Keratinocyte (primary cell): ENCODE data around the gene VAMP5. TPM values are rescaled to one million over a fixed set of nuclear protein-coding genes. Genes with fewer than 3 reads are reported as not detected.

ENCODE experiments used
- DNase-seq: peaks from one replicate; pipeline ENCODE4 v3.0.0-alpha.2; 2011; ENCODE audit warnings: low read depth, missing footprints, low spot score
- FAIRE-seq: peaks from 2 replicates; lab custom pipeline; 2011; peaks lifted over from hg19 to GRCh38; lab: Jason Lieb, UNC
- H2AFZ ChIP-seq: 2 replicates; pipeline ENCODE4 v1.6.0; 2012; ENCODE audit warnings: low read length, control low read depth, inconsistent platforms; ENCODE audit not compliant: control insufficient read depth
- H3K27ac ChIP-seq: 2 replicates; pipeline ENCODE4 v1.5.1; 2011; ENCODE audit warnings: low read length; ENCODE audit not compliant: control insufficient read depth, insufficient read depth
- H3K27me3 ChIP-seq: 3 replicates; pipeline ENCODE4 v1.6.0; 2011; ENCODE audit warnings: low read length; ENCODE audit not compliant: control insufficient read depth, insufficient read depth; ENCODE audit errors: extremely low read depth
- H3K36me3 ChIP-seq, 2 experiments: 2 replicates in 1 of 2; 3 replicates in 1 of 2; pipeline ENCODE4 v1.5.1; 2011; ENCODE audit warnings: low read length in 2 of 2, mild to moderate bottlenecking in 1 of 2; ENCODE audit not compliant: control insufficient read depth in 2 of 2, insufficient read depth in 2 of 2; ENCODE audit errors: extremely low read depth in 1 of 2
- H3K4me1 ChIP-seq: 3 replicates; pipeline ENCODE4 v1.5.1; 2011; ENCODE audit warnings: low read length; ENCODE audit not compliant: control insufficient read depth, insufficient read depth; ENCODE audit errors: extremely low read depth
- H3K4me2 ChIP-seq: 3 replicates; pipeline ENCODE4 v1.6.0; 2011; ENCODE audit warnings: low read depth, low read length; ENCODE audit not compliant: control insufficient read depth, insufficient read depth; ENCODE audit errors: extremely low read depth
- H3K4me3 ChIP-seq, 3 experiments: fragments of 200-600 bp in 1 of 3; sonication (generic) in 1 of 3; 2 replicates in 2 of 3; 3 replicates in 1 of 3; pipeline ENCODE4 v1.5.1; 2011 to 2016; ENCODE audit warnings: low read length in 3 of 3, mild to moderate bottlenecking in 3 of 3, control low read depth in 2 of 3, inconsistent platforms in 1 of 3, low read depth in 1 of 3, mixed read lengths in 1 of 3, mixed run types in 1 of 3, moderate library complexity in 1 of 3; ENCODE audit not compliant: control insufficient read depth in 2 of 3, insufficient read depth in 2 of 3; ENCODE audit errors: extremely low read depth in 1 of 3
- H3K79me2 ChIP-seq: 2 replicates; pipeline ENCODE4 v1.6.0; 2012; ENCODE audit warnings: low read length; ENCODE audit not compliant: control insufficient read depth, insufficient read depth
- H3K9ac ChIP-seq: 3 replicates; pipeline ENCODE4 v1.6.0; 2011; ENCODE audit warnings: low read length; ENCODE audit not compliant: control insufficient read depth, insufficient read depth; ENCODE audit errors: extremely low read depth
- H3K9me1 ChIP-seq: 3 replicates; pipeline ENCODE4 v1.6.0; 2011; ENCODE audit warnings: low read length; ENCODE audit not compliant: control insufficient read depth, insufficient read depth; ENCODE audit errors: extremely low read depth
- H3K9me3 ChIP-seq: 2 replicates; pipeline ENCODE4 v1.5.1; 2012; ENCODE audit warnings: low read depth, low read length; ENCODE audit not compliant: control insufficient read depth
- H4K20me1 ChIP-seq: 3 replicates; pipeline ENCODE4 v1.6.0; 2011; ENCODE audit warnings: low read length; ENCODE audit not compliant: control insufficient read depth, insufficient read depth; ENCODE audit errors: extremely low read depth
- EZH2 ChIP-seq: IDR thresholded peaks from one replicate; pipeline ENCODE4 v1.6.1; 2012; ENCODE audit warnings: inconsistent platforms, mild to moderate bottlenecking, low read length, moderate library complexity
- dilution Hi-C: fragments of 300-500 bp; cut with MboI; formaldehyde crosslinking; loops from one replicate; pipeline ENCODE4 v1.7.0; 2020; ENCODE audit warnings: low sequenced_read_pairs; ENCODE audit not compliant: extremely low pct_ligation_motif_present
- polyA plus RNA-seq, 5 experiments: library from polyadenylated mRNA; depleted of rRNA in 3 of 5; stranded (reverse) in 3 of 5; stranded (forward) in 1 of 5; unstranded in 1 of 5; fragments of >200 nt; gene quantifications; 1 replicate in 1 of 5; 2 replicates in 3 of 5; 3 replicates in 1 of 5; pipeline versions ENCODE4 v1.2.1 to v1.2.3, GENCODE V29; 2011 to 2012; ENCODE audit warnings: missing spikeins in 2 of 5, low read depth in 1 of 5, low replicate concordance in 1 of 5
- TF ChIP-seq, protein P1 (sequence below), 3 experiments: IDR thresholded peaks in 1 of 3; conservative IDR thresholded peaks in 1 of 3; optimal IDR thresholded peaks in 1 of 3; 2 replicates in 2 of 3; 3 replicates in 1 of 3; pipeline versions ENCODE3 to v1.5.1; 2011; ENCODE audit warnings: low read length in 3 of 3, mild to moderate bottlenecking in 3 of 3, moderate library complexity in 2 of 3, control low read depth in 1 of 3, inconsistent platforms in 1 of 3; ENCODE audit not compliant: insufficient read depth in 2 of 3; ENCODE audit errors: extremely low read depth in 1 of 3

Gene VAMP5
- polyA plus RNA-seq, 1 donor (not counting 4 experiments of a cell fraction or from before 2014, with no cell fraction given), result 11.0 TPM

DNA sequence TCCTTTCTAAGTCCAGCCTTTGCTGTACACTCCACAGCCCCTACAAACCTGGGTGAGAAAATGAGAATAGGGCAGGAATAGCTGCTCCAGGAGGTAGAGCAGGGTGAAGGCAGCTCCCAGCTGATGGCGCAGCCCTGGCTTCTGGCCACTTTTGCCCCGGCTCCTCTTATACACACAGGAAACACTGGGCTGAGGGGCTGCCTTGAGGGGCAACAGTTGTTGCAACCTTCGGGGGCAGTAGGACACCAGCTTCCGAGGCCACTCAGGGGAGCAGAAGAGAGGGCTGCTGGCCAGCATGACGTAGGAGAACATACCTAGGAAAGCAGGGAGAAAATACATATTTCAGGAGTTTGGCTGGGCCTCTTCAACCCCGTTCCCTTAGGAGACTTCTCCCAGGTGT is 31.0 kb upstream of the VAMP5 start:
- no peaks in the 10 kb centered on the region for H3K9me3 ChIP-seq
- no peak overlapping the region for H3K9ac ChIP-seq
- FAIRE-seq (no peak), DNase-seq (no peak)
- no peak overlapping the region for H3K4me3 ChIP-seq
- no peak overlapping the region for H2AFZ ChIP-seq
- dilution Hi-C loops, result no loop called here
- peaks cover 28 to 43% of the 10 kb centered on the region in 2 experiments for H3K36me3 ChIP-seq
- no peaks in the 10 kb centered on the region for H3K79me2 ChIP-seq
- H3K27ac ChIP-seq, result no peak overlapping the region
- no peaks in the 10 kb centered on the region for H3K4me1 ChIP-seq
- TF ChIP-seq EZH2, result no peak
- TF ChIP-seq, protein P1, sequence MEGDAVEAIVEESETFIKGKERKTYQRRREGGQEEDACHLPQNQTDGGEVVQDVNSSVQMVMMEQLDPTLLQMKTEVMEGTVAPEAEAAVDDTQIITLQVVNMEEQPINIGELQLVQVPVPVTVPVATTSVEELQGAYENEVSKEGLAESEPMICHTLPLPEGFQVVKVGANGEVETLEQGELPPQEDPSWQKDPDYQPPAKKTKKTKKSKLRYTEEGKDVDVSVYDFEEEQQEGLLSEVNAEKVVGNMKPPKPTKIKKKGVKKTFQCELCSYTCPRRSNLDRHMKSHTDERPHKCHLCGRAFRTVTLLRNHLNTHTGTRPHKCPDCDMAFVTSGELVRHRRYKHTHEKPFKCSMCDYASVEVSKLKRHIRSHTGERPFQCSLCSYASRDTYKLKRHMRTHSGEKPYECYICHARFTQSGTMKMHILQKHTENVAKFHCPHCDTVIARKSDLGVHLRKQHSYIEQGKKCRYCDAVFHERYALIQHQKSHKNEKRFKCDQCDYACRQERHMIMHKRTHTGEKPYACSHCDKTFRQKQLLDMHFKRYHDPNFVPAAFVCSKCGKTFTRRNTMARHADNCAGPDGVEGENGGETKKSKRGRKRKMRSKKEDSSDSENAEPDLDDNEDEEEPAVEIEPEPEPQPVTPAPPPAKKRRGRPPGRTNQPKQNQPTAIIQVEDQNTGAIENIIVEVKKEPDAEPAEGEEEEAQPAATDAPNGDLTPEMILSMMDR (optimal IDR thresholded peaks at IDR 0.05 in 1 of 3, IDR thresholded peaks at IDR 0.05 in 1 of 3, conservative IDR thresholded peaks at IDR 0.05 in 1 of 3; ENCODE audit: extremely low read depth in 1 of 3, insufficient read depth in 2 of 3, low read length in 3 of 3), result no peak
- H3K9me1 ChIP-seq, result no peaks in the 10 kb centered on the region
- H4K20me1 ChIP-seq, result no peaks in the 10 kb centered on the region
- H3K27me3 ChIP-seq, result no peaks in the 10 kb centered on the region
- H3K4me2 ChIP-seq, result no peak overlapping the region

DNA sequence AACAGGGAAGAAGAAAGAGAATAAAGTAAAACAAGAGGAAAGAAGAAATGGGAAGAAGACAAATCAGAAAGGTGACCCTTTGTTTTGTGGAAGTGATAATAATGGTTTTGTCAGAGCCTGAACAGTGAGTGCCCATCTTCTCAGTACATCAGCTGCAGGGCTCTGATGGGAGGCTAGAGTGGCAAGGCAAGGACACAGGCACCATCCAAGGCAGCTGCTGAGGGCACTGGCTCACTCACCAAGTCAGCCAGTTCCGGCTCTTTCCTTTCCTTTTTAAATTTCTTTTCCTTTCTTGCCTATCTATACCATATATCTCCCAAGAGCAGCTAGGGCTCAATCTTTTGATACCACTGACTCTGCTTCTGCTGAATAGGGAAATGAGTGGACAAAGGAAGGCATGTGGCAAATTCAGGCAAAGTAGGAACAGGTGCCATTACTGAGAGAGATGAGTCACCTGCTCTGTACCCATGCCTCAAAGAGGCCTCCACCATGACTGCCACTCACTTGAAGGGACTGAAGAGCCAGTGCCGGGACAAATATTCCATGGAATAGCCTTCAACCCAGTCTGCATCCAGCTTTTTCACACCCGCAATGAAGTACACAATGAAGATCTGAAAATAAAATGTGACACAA is 29.1 kb upstream of the VAMP5 start:
- Histone ChIP-seq H3K27me3 (no peaks in the 10 kb centered on the region), H3K4me2 (no peak overlapping the region), H4K20me1 (no peaks in the 10 kb centered on the region), H3K9ac (no peak overlapping the region), H3K79me2 (peaks cover 11% of the 10 kb centered on the region), H3K9me3 (no peaks in the 10 kb centered on the region), H3K4me1 (no peaks in the 10 kb centered on the region), H2AFZ (no peak overlapping the region), H3K9me1 (no peaks in the 10 kb centered on the region), H3K27ac (no peak overlapping the region), H3K36me3 (peaks cover 34 to 45% of the 10 kb centered on the region in 2 experiments), H3K4me3 (no peak overlapping the region)
- TF ChIP-seq, protein P1 (optimal IDR thresholded peaks at IDR 0.05 in 1 of 3, IDR thresholded peaks at IDR 0.05 in 1 of 3, conservative IDR thresholded peaks at IDR 0.05 in 1 of 3; ENCODE audit: extremely low read depth in 1 of 3, insufficient read depth in 2 of 3, low read length in 3 of 3), result no peak
- TF ChIP-seq EZH2, result no peak
- FAIRE-seq (no peak), DNase-seq (no peak)
- dilution Hi-C loops, result no loop called here
